GM19467 (cell line): ENCODE measurements around the gene BATF3.
A peak's percentile ranks its signal among the peaks of the same experiment; 100 is the strongest.

Source experiments
- ATAC-seq: cut with Tn5 transposase; IDR thresholded peaks from one replicate; pipeline ENCODE4 v1.9.1; 2021; ENCODE audit warnings: mild to moderate bottlenecking, moderate library complexity; ENCODE audit not compliant: unreplicated experiment

Gene BATF3

DNA sequence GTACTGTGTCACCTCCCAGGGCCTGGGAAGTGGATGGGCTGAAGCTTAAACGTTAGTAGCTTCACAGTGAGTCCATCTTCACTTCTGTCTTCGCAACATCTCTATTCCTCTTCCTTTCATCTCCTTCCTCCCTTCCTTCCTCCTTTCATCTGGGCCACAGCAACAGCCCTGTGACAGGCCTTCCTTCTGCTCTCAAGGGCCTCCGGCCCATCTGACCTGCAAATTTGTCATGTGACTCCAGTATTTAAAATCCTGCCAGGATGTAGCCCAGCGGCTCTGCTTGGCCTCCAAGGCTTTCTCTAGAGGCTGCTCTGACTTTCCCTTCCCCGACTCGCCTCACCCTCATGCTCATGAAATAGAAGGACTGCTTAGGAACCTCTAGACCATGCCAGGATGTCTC is 10.9 kb upstream of the BATF3 start:
- ATAC-seq, result no peak

DNA sequence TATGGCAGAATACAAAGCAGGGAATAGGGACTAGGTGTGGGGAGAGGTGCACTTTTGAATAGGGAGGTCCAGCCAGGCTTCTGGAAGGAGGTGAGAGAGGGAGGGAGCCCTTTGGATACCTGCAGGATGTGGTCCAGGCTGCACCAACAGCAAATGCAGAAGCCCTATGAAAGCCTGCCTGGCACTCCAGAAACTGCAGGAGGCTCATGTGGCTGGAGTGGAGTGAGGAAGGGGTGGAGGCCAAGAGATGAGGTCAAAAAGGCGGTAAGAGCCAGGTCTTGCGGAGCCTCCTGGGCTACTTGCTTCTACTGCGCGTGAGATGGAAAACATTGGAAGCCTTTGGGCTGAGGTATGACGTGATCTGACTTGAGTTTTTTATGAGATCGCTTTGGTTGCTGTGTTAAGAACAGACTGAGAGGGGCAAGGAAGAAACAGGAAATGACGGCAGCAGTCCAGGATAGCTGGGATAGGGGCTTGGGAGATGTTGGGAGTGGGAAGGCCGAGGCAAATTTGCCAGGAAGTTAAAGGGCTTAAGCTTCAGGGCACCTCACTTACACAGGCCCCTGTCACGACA is 4.4 kb upstream of the BATF3 start:
- ATAC-seq, result no peak

- no peak for ATAC-seq
These were observed 3.0 kb upstream of the BATF3 start for GRCh38 chr1:212702672-212703071.

DNA sequence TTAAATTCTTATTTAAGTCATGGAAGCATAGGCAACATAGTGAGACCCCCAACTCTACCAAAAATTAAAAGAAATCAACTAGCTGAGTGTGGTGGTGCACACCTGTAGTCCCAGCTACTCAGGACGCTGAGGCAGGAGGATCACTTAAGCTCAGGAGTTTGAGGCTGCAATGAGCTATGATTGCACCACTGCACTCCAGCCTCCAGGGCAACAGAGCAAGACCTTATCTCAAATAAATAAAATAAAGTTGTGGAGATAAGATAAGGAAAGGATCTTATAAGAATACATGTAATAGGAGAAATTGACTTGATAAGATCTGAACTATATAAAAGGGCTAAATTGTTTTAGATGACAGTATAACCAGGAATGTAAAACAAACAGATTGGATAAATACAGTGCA is 2.3 kb upstream of the BATF3 start:
- ATAC-seq, result no peak

DNA sequence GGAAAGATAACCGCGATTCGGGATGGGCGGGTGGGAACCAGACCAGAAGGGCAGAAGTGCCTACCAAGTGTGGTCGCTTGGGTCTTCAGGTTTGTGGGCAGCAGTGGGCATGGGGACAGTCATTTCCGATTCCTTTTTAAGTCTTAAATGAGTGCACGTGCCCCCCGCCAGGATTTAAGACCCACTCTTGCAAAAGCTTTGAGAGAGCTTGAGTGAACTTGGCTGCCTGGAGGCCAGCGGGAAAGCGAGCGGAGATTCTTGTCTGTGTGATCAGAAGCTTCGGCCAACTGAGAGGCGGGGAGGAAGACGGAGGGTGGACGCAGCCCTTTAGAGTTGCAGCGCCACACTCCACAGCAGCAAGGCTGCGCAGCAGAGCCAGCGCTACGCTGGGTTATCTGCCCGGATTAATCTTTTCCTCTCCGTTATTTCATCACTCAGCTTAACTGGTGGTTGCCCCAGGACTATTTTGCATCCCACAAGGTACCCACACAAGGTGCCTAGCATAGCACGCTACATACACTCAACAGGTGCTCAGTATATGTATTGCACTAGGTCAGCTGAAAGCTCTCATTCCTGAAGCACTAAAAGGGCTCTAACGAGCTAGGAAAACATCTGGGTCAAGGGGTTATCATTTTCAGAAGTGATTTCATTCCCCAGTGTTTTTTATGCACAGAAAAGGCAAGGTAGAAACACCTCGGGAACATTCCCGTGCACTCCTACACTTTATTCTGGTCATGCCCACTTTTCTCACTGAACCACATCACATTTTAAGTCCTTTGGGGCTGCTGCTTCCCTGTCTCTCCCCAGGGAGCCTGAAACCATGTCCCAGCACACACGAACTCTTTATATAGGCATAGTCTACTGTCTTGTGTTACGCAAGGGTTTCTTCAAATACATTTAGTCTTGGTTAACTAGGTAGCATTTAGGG is 1.5 kb upstream of the BATF3 start:
- peak; percentile 36 for ATAC-seq

- ATAC-seq, result no peak
These were observed 717 bp upstream of the BATF3 start for GRCh38 chr1:212700223-212700891.

DNA sequence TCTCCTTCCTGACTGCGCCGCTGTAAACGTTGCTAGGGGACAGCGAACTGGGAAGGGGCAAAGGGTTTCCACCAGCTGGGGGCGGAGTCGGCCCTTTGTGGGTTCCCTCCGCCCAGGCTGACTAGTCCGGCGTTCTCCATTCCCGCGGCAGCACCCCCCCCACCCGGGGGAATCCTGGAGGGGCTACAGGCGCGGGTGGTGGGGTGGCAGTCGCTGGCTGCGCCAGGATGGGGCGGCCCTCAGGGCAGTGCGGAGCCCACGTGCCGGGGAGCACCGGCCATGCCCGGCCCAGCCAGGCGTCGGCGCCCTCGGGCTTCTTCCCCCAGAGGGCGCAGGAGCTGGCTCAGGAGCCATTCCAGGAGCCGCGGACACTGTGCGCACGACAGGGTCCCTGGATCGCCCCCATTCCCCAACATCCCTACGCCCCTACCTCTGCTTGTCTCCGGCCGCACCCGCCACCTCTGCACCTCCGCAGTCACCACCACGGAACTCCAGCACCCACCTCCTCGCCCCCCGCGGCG is 476 bp downstream of the BATF3 start:
- ATAC-seq, result peak; percentile 34

- no peak for ATAC-seq
These were observed 1.1 kb downstream of the BATF3 start for GRCh38 chr1:212698467-212699103.

GRCh38 chr1:212696721-212697331 is 2.8 kb downstream of the BATF3 start:
- ATAC-seq, result no peak

DNA sequence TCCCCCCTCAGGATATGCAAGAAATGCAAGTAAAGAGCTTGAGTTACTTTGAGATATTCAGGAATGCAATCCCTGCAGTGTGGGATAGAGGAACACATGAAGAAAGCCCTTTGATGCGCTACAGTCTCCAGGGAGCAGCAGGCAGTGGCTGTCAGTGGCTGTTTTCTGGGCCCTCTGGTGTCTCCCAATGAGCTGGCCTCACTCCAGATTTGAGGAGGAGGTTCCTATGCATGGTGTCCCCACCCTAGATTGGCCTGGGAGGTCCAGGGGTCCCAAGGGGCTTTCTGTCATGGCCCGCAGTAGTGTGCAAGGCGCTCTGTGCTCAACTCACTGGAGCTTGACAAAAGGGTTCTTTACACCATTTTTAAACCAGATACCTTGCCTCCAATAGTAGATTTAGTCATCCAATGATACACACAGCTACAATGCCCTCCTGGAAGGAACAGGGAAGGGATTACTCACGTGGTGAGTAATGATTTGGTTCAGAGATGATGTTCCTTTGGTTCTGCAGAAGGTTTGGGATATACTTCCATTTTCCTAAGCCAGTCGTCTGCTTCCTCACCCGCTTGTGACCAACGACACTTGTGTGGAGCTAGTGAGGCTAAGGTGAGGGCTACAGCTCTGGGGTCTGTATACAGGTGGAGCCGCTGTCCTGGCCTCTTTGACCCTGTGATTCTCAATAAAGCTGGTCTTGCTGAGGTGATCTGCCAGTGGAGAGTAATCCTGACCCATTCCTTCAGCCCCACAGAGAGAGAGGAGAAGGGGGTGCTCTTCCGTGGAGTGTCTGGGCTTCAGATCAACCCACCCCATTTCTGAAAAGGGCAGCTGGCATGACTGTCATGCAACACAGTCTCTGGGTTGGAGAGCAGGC is 6.6 kb downstream of the BATF3 start:
- ATAC-seq, result no peak

- ATAC-seq, result no peak
These were observed 8.0 kb downstream of the BATF3 start for GRCh38 chr1:212691561-212692071.

DNA sequence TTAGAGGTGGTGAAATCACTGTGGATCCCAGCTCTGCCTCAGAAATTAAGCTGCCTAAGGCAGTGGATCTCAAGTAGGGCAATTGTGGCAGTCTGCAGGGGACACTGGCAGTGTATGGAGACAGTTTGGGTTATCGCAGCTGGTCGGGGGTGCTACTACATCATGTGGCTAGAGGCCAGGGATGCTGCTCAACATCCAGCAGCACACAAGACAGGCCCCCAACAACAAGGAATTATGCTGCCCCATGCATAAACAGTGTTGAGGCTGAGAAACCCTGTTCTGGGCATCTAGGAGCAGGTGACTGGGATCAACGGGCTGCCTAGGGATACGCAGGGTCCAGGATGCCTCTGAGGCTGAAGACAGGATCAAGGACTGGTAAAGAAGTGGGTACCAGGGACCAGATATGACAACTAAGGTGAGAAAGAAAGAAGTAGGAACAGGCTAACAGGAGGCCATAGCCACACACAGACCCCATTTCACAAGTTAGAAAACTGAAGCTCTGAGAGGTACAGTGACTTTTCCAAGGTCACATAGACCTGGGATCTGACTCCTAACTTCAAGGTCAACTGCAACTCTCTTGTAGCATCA is 8.7 kb downstream of the BATF3 start:
- ATAC-seq, result no peak

DNA sequence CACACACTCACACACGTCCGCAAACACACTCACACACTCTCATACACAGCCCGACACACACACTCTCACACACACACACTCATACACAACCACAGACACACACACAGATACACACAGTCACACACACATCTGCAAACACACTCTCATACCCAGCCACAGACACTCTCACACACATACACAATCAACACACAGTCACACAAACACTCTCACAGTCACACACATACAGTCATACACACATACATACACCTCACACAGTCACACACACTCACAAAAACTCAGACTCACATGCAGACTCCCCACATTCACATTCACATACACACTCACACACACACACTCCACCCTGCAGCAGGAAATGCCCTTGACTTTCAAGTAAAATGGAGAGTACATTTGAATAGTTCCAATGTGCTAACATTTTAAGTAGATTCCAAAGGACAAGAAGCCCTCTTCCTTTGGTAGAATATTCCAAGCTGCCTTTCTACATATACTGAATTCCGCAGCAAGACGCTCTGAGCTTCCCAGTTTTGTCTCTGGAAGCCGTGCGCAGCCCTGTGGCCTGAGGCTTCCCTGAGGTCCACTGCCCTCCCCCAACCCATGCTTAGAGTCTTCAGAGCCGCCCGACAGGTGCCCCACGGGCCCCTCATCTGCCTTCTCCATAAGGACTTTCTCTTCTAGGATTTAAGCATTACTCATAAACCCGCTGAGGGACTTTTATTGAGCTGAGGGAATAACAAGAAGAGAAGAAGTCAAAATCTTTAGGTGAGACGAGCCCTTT is 9.7 kb downstream of the BATF3 start:
- no peak for ATAC-seq

DNA sequence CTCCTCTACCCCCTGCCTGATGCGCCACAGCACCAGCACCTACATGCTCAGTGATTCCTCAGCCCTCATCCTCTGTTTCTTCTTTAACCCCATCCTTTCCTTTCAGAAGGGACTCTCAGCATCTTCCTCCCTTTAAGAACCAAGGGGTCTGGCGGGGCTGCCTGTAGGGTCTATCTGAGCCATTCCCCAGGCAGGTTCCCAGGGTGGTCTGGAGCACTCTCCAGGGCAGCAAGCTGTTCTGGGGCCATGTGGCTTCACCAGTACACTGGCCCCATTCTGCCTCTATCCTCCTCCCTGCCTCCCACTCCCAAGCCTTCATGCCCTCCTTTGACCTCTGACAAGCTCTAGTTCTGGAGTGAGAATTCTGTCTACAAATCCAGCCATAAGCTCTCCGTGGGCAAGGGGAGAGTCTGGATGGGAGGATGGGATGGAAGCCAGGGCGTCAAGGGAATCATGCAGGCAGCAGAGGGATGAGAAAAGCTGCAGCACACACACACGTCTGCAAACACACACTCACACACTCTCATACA is 10.4 kb downstream of the BATF3 start:
- no peak for ATAC-seq

- ATAC-seq, result no peak
These were observed 11.1 kb downstream of the BATF3 start for GRCh38 chr1:212688341-212689047.

GRCh38 chr1:212687811-212688210 is 11.8 kb downstream of the BATF3 start:
- ATAC-seq, result no peak

- ATAC-seq, result no peak
These were observed 13.0 kb downstream of the BATF3 start for GRCh38 chr1:212686591-212686990.

DNA sequence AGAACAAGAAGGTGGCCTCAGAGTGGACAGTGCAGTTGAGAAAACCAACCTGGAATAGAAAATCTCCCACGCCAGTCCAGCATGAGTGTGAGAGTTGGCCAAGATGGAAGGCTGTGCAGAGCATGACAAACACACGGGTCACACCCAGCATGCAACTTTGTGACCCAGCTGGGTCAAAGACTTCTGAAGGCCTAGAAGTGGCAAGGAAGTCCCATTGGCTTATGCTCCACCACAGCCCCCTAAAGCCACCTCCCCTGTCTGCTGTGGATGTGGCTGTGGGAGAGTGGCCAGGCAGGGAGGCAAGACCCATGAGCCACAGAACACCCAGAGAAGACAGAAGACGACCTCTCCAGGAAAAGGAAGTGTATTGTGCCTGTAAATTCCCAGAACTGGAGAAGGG is 13.6 kb downstream of the BATF3 start:
- no peak for ATAC-seq
